ENCODE data around the gene R3HDM2. TPM values are rescaled to one million over a fixed set of nuclear protein-coding genes. Genes with fewer than 3 reads are reported as not detected.

R3HDM2 gene
- total RNA-seq, 1 experiment from 2014 or later: 34.7 TPM

- TF ChIP-seq NR2C2 (CRISPR knock-in tag; IDR thresholded peaks at IDR 0.05): no peak
- TF ChIP-seq ETV6 (CRISPR knock-in tag; IDR thresholded peaks at IDR 0.05): no peak
- no peak for TF ChIP-seq MXD4 (CRISPR knock-in tag; IDR thresholded peaks at IDR 0.05; ENCODE audit: borderline replicate concordance)
- TF ChIP-seq ZNF317 (CRISPR knock-in tag; IDR thresholded peaks at IDR 0.05; ENCODE audit: borderline replicate concordance, low read depth): no peak
- TF ChIP-seq, protein P1, sequence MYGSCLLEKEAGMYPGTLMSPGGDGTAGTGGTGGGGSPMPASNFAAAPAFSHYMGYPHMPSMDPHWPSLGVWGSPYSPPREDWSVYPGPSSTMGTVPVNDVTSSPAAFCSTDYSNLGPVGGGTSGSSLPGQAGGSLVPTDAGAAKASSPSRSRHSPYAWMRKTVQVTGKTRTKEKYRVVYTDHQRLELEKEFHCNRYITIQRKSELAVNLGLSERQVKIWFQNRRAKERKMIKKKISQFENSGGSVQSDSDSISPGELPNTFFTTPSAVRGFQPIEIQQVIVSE (CRISPR knock-in tag; IDR thresholded peaks at IDR 0.05; ENCODE audit: borderline replicate concordance): no peak
- TF ChIP-seq, protein P2, sequence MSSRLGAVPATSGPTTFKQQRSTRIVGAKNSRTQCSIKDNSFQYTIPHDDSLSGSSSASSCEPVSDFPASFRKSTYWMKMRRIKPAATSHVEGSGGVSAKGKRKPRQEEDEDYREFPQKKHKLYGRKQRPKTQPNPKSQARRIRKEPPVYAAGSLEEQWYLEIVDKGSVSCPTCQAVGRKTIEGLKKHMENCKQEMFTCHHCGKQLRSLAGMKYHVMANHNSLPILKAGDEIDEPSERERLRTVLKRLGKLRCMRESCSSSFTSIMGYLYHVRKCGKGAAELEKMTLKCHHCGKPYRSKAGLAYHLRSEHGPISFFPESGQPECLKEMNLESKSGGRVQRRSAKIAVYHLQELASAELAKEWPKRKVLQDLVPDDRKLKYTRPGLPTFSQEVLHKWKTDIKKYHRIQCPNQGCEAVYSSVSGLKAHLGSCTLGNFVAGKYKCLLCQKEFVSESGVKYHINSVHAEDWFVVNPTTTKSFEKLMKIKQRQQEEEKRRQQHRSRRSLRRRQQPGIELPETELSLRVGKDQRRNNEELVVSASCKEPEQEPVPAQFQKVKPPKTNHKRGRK (CRISPR knock-in tag; IDR thresholded peaks at IDR 0.05; ENCODE audit: borderline replicate concordance): no peak
Observed at GRCh38 chr12:57474430-57474829, 43.6 kb upstream of the R3HDM2 start (continued).

- Mint-ChIP-seq H3K27me3 (ENCODE audit: low read depth) (peaks cover 80% of the 10 kb centered on the region), H3K9me3 (no peaks in the 10 kb centered on the region), H3K4me1 (peaks cover 31% of the 10 kb centered on the region), H3K27ac (no peak overlapping the region), H3K4me3 (no peak overlapping the region), H3K36me3 (no peaks in the 10 kb centered on the region)
- TF ChIP-seq OVOL2 (CRISPR knock-in tag; IDR thresholded peaks at IDR 0.05; ENCODE audit: borderline replicate concordance) (no peak), TCF7 (CRISPR knock-in tag; IDR thresholded peaks at IDR 0.05; ENCODE audit: low read depth) (no peak), CTCF (IDR thresholded peaks at IDR 0.05) (no peak)
- ChIA-PET CTCF (interaction anchor here (2.1 to 5.0 kb wide), 5 partner anchors 11 to 231 kb away, joined by 7 to 88 read pairs (median 20); partner anchors contain the start of genes GLI1 and INHBE), POLR2A (no interaction called here)
- ATAC-seq (no peak), DNase-seq (ENCODE audit: low spot score) (no peak)
Observed at GRCh38 chr12:57473886-57474285, 43.0 kb upstream of the R3HDM2 start.

DNA sequence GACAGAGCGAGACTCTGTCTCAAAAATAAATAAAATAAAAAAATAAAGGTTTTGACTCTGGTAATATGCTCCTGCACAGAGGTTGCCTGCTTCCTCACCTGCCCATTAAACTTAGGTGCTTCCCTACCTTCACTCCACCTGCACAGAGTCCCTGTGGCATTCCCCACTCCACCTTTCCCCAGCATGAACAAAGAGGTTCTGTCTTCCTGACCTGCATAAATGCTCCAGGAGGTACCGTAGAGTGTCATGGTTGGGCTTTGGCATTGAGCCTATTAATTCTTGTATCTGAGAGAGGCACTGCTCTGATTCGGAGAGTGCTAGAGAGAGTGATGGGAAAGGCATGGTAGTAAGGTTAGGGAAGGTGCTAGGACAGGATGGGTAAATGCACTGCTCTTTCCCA is 42.5 kb upstream of the R3HDM2 start:
- ChIA-PET POLR2A (no interaction called here), CTCF (interaction anchor here (2.7 to 5.0 kb wide), 3 partner anchors 10 to 230 kb away, joined by 13 to 88 read pairs (median 25); partner anchors contain the start of gene GLI1)
- Mint-ChIP-seq H3K27me3 (ENCODE audit: low read depth) (peaks cover 75% of the 10 kb centered on the region), H3K27ac (no peak overlapping the region), H3K4me1 (peaks cover 30% of the 10 kb centered on the region), H3K4me3 (no peak overlapping the region), H3K9me3 (no peaks in the 10 kb centered on the region), H3K36me3 (no peaks in the 10 kb centered on the region)
- DNase-seq (ENCODE audit: low spot score): no peak
- TF ChIP-seq GRHL2 (CRISPR knock-in tag; IDR thresholded peaks at IDR 0.05; ENCODE audit: insufficient replicate concordance, severe bottlenecking): no peak
- TF ChIP-seq TP53 (CRISPR knock-in tag; IDR thresholded peaks at IDR 0.05): no peak
- TF ChIP-seq NR1H2 (CRISPR knock-in tag; IDR thresholded peaks at IDR 0.05): no peak
- TF ChIP-seq ZNF425 (CRISPR knock-in tag; conservative IDR thresholded peaks at IDR 0.05): no peak
- TF ChIP-seq CREM (CRISPR knock-in tag; IDR thresholded peaks at IDR 0.05): no peak
- no peak for TF ChIP-seq EMX1 (CRISPR knock-in tag; IDR thresholded peaks at IDR 0.05)
- no peak for TF ChIP-seq STAT6 (CRISPR knock-in tag; conservative IDR thresholded peaks at IDR 0.05; ENCODE audit: low read depth)
- no peak for TF ChIP-seq KAT7 (CRISPR knock-in tag; IDR thresholded peaks at IDR 0.05; ENCODE audit: borderline replicate concordance)
- ATAC-seq: no peak

Data from WTC11 (cell line).